ENCODE results near the gene ZNF467. TPM values are rescaled to one million over a fixed set of nuclear protein-coding genes. Genes with fewer than 3 reads are reported as not detected.

ZNF467 gene
- total RNA-seq, 1 donor: 1.3 TPM

GRCh38 chr7:149809215-149809614 is 35.8 kb upstream of the ZNF467 start:
- no peak for TF ChIP-seq CTCF (IDR thresholded peaks at IDR 0.05; ENCODE audit: insufficient read depth, low read depth, low read length)
- H3K4me3 ChIP-seq (ENCODE audit: low read depth, low read length): no peak overlapping the region

GRCh38 chr7:149808311-149808710 is 34.9 kb upstream of the ZNF467 start:
- TF ChIP-seq CTCF (IDR thresholded peaks at IDR 0.05; ENCODE audit: insufficient read depth, low read depth, low read length): no peak
- no peak for DNase-seq (ENCODE audit: low read depth)
- H3K4me3 ChIP-seq (ENCODE audit: low read depth, low read length): no peak overlapping the region

More at GRCh38 chr7:149809215-149809614, 35.8 kb upstream of the ZNF467 start:
- DNase-seq (ENCODE audit: low read depth): no peak

GRCh38 chr7:149806726-149807125 is 33.3 kb upstream of the ZNF467 start:
- no peak overlapping the region for H3K4me3 ChIP-seq (ENCODE audit: low read depth, low read length)
- no peak for DNase-seq (ENCODE audit: low read depth)
- no peak for TF ChIP-seq CTCF (IDR thresholded peaks at IDR 0.05; ENCODE audit: insufficient read depth, low read depth, low read length)

GRCh38 chr7:149804106-149804505 is 30.7 kb upstream of the ZNF467 start:
- no peak for TF ChIP-seq CTCF (IDR thresholded peaks at IDR 0.05; ENCODE audit: insufficient read depth, low read depth, low read length)
- H3K4me3 ChIP-seq (ENCODE audit: low read depth, low read length): no peak overlapping the region
- no peak for DNase-seq (ENCODE audit: low read depth)

- DNase-seq (ENCODE audit: low read depth): no peak
- no peak for TF ChIP-seq CTCF (IDR thresholded peaks at IDR 0.05; ENCODE audit: insufficient read depth, low read depth, low read length)
- no peak overlapping the region for H3K4me3 ChIP-seq (ENCODE audit: low read depth, low read length)
Measured at GRCh38 chr7:149803551-149804074, 30.2 kb upstream of the ZNF467 start.

- no peak for TF ChIP-seq CTCF (IDR thresholded peaks at IDR 0.05; ENCODE audit: insufficient read depth, low read depth, low read length)
- no peak overlapping the region for H3K4me3 ChIP-seq (ENCODE audit: low read depth, low read length)
- no peak for DNase-seq (ENCODE audit: low read depth)
Measured at GRCh38 chr7:149802966-149803365, 29.6 kb upstream of the ZNF467 start.

DNA sequence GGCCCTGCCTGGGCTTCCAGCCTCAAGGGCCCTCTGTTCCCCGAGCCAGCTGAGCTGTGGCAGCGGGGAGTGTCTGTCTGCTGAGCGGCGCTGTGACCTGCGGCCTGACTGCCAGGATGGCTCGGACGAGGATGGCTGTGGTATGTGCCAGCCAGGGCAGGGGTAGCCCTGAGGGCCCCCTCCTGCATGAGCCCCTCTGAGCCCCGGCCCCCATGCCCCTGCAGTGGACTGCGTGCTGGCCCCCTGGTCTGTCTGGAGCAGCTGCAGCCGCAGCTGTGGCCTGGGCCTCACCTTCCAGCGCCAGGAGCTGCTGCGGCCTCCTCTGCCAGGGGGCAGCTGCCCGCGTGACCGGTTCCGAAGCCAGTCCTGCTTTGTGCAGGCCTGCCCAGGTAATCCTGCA is 28.4 kb upstream of the ZNF467 start:
- no peak overlapping the region for H3K4me3 ChIP-seq (ENCODE audit: low read depth, low read length)
- TF ChIP-seq CTCF (IDR thresholded peaks at IDR 0.05; ENCODE audit: insufficient read depth, low read depth, low read length): no peak
- no peak for DNase-seq (ENCODE audit: low read depth)

Data from fibroblast of villous mesenchyme (primary cell).